ENCODE results near the gene TLE5. TPM values are rescaled to one million over a fixed set of nuclear protein-coding genes. Genes with fewer than 3 reads are reported as not detected.

TLE5 gene
- total and polyA plus RNA-seq, 2 experiments from 2014 or later, result 130 to 154 TPM

DNA sequence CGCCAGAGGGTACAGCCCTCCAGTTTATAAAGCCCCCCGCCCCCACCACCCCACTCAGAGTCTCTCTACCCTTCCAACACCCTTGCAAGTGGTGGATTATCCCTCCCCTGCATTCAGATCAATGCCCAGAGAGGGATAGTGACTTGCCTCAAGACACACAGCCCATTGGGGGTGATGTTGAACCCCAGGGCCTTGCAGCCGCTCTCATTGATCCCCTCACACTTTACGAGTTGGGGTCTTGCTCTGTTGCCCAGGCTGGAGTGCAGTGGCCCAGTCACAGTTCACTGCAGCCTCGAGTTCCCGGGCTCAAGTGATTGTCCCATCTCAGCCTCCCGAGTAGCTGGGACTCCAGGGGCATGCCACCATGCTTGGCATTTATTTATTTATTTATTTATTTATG is 44.4 kb downstream of the TLE5 start:
- H3K4me1 Mint-ChIP-seq, result peaks cover 8% of the 10 kb centered on the region; the same call in 2 of the 3 replicates
- TF ChIP-seq, protein P1, sequence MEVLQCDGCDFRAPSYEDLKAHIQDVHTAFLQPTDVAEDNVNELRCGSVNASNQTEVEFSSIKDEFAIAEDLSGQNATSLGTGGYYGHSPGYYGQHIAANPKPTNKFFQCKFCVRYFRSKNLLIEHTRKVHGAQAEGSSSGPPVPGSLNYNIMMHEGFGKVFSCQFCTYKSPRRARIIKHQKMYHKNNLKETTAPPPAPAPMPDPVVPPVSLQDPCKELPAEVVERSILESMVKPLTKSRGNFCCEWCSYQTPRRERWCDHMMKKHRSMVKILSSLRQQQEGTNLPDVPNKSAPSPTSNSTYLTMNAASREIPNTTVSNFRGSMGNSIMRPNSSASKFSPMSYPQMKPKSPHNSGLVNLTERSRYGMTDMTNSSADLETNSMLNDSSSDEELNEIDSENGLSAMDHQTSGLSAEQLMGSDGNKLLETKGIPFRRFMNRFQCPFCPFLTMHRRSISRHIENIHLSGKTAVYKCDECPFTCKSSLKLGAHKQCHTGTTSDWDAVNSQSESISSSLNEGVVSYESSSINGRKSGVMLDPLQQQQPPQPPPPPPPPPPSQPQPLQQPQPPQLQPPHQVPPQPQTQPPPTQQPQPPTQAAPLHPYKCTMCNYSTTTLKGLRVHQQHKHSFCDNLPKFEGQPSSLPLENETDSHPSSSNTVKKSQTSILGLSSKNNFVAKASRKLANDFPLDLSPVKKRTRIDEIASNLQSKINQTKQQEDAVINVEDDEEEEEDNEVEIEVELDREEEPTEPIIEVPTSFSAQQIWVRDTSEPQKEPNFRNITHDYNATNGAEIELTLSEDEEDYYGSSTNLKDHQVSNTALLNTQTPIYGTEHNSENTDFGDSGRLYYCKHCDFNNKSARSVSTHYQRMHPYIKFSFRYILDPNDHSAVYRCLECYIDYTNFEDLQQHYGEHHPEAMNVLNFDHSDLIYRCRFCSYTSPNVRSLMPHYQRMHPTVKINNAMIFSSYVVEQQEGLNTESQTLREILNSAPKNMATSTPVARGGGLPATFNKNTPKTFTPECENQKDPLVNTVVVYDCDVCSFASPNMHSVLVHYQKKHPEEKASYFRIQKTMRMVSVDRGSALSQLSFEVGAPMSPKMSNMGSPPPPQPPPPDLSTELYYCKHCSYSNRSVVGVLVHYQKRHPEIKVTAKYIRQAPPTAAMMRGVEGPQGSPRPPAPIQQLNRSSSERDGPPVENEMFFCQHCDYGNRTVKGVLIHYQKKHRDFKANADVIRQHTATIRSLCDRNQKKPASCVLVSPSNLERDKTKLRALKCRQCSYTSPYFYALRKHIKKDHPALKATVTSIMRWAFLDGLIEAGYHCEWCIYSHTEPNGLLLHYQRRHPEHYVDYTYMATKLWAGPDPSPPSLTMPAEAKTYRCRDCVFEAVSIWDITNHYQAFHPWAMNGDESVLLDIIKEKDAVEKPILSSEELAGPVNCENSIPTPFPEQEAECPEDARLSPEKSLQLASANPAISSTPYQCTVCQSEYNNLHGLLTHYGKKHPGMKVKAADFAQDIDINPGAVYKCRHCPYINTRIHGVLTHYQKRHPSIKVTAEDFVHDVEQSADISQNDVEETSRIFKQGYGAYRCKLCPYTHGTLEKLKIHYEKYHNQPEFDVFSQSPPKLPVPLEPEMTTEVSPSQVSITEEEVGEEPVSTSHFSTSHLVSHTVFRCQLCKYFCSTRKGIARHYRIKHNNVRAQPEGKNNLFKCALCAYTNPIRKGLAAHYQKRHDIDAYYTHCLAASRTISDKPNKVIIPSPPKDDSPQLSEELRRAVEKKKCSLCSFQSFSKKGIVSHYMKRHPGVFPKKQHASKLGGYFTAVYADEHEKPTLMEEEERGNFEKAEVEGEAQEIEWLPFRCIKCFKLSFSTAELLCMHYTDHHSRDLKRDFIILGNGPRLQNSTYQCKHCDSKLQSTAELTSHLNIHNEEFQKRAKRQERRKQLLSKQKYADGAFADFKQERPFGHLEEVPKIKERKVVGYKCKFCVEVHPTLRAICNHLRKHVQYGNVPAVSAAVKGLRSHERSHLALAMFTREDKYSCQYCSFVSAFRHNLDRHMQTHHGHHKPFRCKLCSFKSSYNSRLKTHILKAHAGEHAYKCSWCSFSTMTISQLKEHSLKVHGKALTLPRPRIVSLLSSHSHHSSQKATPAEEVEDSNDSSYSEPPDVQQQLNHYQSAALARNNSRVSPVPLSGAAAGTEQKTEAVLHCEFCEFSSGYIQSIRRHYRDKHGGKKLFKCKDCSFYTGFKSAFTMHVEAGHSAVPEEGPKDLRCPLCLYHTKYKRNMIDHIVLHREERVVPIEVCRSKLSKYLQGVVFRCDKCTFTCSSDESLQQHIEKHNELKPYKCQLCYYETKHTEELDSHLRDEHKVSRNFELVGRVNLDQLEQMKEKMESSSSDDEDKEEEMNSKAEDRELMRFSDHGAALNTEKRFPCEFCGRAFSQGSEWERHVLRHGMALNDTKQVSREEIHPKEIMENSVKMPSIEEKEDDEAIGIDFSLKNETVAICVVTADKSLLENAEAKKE (CRISPR knock-in tag; IDR thresholded peaks at IDR 0.05), result no peak
- no peak for TF ChIP-seq STAT1 (IDR thresholded peaks at IDR 0.05; ENCODE audit: unreplicated experiment)
- TF ChIP-seq NANOG (IDR thresholded peaks at IDR 0.05; ENCODE audit: borderline replicate concordance), result no peak
- no peak for TF ChIP-seq ZNF331 (CRISPR knock-in tag; IDR thresholded peaks at IDR 0.05; ENCODE audit: low read depth)
- TF ChIP-seq, protein P2, sequence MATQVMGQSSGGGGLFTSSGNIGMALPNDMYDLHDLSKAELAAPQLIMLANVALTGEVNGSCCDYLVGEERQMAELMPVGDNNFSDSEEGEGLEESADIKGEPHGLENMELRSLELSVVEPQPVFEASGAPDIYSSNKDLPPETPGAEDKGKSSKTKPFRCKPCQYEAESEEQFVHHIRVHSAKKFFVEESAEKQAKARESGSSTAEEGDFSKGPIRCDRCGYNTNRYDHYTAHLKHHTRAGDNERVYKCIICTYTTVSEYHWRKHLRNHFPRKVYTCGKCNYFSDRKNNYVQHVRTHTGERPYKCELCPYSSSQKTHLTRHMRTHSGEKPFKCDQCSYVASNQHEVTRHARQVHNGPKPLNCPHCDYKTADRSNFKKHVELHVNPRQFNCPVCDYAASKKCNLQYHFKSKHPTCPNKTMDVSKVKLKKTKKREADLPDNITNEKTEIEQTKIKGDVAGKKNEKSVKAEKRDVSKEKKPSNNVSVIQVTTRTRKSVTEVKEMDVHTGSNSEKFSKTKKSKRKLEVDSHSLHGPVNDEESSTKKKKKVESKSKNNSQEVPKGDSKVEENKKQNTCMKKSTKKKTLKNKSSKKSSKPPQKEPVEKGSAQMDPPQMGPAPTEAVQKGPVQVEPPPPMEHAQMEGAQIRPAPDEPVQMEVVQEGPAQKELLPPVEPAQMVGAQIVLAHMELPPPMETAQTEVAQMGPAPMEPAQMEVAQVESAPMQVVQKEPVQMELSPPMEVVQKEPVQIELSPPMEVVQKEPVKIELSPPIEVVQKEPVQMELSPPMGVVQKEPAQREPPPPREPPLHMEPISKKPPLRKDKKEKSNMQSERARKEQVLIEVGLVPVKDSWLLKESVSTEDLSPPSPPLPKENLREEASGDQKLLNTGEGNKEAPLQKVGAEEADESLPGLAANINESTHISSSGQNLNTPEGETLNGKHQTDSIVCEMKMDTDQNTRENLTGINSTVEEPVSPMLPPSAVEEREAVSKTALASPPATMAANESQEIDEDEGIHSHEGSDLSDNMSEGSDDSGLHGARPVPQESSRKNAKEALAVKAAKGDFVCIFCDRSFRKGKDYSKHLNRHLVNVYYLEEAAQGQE (IDR thresholded peaks at IDR 0.05; ENCODE audit: unreplicated experiment), result no peak
- TF ChIP-seq, protein P3, sequence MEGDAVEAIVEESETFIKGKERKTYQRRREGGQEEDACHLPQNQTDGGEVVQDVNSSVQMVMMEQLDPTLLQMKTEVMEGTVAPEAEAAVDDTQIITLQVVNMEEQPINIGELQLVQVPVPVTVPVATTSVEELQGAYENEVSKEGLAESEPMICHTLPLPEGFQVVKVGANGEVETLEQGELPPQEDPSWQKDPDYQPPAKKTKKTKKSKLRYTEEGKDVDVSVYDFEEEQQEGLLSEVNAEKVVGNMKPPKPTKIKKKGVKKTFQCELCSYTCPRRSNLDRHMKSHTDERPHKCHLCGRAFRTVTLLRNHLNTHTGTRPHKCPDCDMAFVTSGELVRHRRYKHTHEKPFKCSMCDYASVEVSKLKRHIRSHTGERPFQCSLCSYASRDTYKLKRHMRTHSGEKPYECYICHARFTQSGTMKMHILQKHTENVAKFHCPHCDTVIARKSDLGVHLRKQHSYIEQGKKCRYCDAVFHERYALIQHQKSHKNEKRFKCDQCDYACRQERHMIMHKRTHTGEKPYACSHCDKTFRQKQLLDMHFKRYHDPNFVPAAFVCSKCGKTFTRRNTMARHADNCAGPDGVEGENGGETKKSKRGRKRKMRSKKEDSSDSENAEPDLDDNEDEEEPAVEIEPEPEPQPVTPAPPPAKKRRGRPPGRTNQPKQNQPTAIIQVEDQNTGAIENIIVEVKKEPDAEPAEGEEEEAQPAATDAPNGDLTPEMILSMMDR (conservative IDR thresholded peaks at IDR 0.05; ENCODE audit: low read depth in 2 of 2), result no peak
- no peak for TF ChIP-seq EZH2 (IDR thresholded peaks at IDR 0.05; ENCODE audit: low read depth, unreplicated experiment)
- TF ChIP-seq CREB1 (CRISPR knock-in tag; IDR thresholded peaks at IDR 0.05; ENCODE audit: low read depth), result no peak
- TF ChIP-seq ZNF114 (CRISPR knock-in tag; IDR thresholded peaks at IDR 0.05), result no peak
- no peak for TF ChIP-seq JUNB (IDR thresholded peaks at IDR 0.05; ENCODE audit: unreplicated experiment)
- TF ChIP-seq, protein P4, sequence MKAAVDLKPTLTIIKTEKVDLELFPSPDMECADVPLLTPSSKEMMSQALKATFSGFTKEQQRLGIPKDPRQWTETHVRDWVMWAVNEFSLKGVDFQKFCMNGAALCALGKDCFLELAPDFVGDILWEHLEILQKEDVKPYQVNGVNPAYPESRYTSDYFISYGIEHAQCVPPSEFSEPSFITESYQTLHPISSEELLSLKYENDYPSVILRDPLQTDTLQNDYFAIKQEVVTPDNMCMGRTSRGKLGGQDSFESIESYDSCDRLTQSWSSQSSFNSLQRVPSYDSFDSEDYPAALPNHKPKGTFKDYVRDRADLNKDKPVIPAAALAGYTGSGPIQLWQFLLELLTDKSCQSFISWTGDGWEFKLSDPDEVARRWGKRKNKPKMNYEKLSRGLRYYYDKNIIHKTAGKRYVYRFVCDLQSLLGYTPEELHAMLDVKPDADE (IDR thresholded peaks at IDR 0.05), result no peak
- TF ChIP-seq POLR2AphosphoS5 (IDR thresholded peaks at IDR 0.05; ENCODE audit: low read depth), result no peak
- no peak for TF ChIP-seq EZH2phosphoT487 (IDR thresholded peaks at IDR 0.05; ENCODE audit: unreplicated experiment)
- H3K4me3 ChIP-seq, result no peak overlapping the region
- no peak overlapping the region for H3K4me3 Mint-ChIP-seq
- peaks cover 23% of the 10 kb centered on the region for H3K27me3 Mint-ChIP-seq (ENCODE audit: insufficient read depth, low read depth, poor library complexity)
- no peaks in the 10 kb centered on the region for H3F3A ChIP-seq (replicated peaks; ENCODE audit: low read depth)
- H3K4me1 ChIP-seq (ENCODE audit: insufficient read depth), result no peaks in the 10 kb centered on the region
- ATAC-seq, result no peak
- no peaks in the 10 kb centered on the region for H3K9me2 ChIP-seq (ENCODE audit: insufficient read depth)
- DNase-seq (ENCODE audit: low spot score), result no peak
- H3K27ac Mint-ChIP-seq, result no peak overlapping the region
- no peaks in the 10 kb centered on the region for H3K9me3 Mint-ChIP-seq
- no peaks in the 10 kb centered on the region for H3K36me3 Mint-ChIP-seq (ENCODE audit: low read depth)
- no peak overlapping the region for H3K4me2 ChIP-seq
- H3K27ac ChIP-seq (ENCODE audit: low read depth), result no peak overlapping the region
- no peak overlapping the region for H2AFZ ChIP-seq
- no peaks in the 10 kb centered on the region for H3K79me2 ChIP-seq (replicated peaks; ENCODE audit: insufficient read depth)
- H3K27me3 ChIP-seq (ENCODE audit: insufficient read depth), result no peaks in the 10 kb centered on the region
- H3K36me3 ChIP-seq (ENCODE audit: insufficient read depth), result no peaks in the 10 kb centered on the region
- H4K20me1 ChIP-seq (replicated peaks; ENCODE audit: insufficient read depth), result no peaks in the 10 kb centered on the region

Measured in GM23338 (cell line).